ENCODE data around the gene EYA4. TPM values are rescaled to one million over a fixed set of nuclear protein-coding genes. Genes with fewer than 3 reads are reported as not detected.

EYA4 gene
- total RNA-seq, 1 experiment from 2014 or later, result 10.0 TPM

DNA sequence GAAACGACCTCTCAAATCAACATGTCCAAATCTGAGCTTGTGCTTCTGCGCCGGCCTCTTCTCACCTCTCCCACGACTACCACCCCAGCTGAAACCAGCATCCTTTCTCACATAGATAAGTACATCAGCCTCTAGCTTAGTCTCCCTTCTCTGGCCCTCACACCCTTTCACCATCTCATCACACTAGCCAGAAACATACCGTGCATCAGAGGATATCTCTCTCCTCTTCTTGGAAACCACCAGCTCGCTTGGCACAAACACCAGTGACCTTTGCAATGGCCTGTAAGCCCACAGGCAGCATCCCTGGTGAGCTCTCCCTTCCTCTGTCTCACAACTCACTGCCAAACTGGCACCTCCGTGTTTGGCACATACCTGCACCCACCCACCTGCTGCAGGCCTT lies 291.8 kb downstream of the EYA4 start:
- no peak for DNase-seq
- no peaks in the 10 kb centered on the region for H3K9me2 ChIP-seq (replicated peaks; ENCODE audit: low read length)
- no peaks in the 10 kb centered on the region for H3K4me1 ChIP-seq (ENCODE audit: insufficient read depth, low read length)
- H3K27me3 ChIP-seq (ENCODE audit: low read length), result no peaks in the 10 kb centered on the region
- H3F3A ChIP-seq (ENCODE audit: low read length, unreplicated experiment), result no peaks in the 10 kb centered on the region
- no peaks in the 10 kb centered on the region for H4K20me1 ChIP-seq (ENCODE audit: low read length)
- no peaks in the 10 kb centered on the region for H3K36me3 ChIP-seq (ENCODE audit: low read depth, low read length)
- BruUV-seq (replicated peaks), result no TSS peak
- TF ChIP-seq EZH2phosphoT487 (IDR thresholded peaks at IDR 0.05; ENCODE audit: borderline replicate concordance, low read length) (no peak), EZH2 (IDR thresholded peaks at IDR 0.05; ENCODE audit: low read length, unreplicated experiment) (no peak), CTCF (conservative IDR thresholded peaks at IDR 0.05; ENCODE audit: low read depth, low read length) (no peak)
- ATAC-seq, result no peak
- no peak overlapping the region for H2AFZ ChIP-seq (ENCODE audit: low read length)
- no peak overlapping the region for H3K4me3 ChIP-seq (ENCODE audit: low read length)
- no peak overlapping the region for H3K27ac ChIP-seq (ENCODE audit: low read length)
- POLR2A ChIA-PET (ENCODE audit: unreplicated experiment), result no interaction called here
- no peaks in the 10 kb centered on the region for H3K9me3 ChIP-seq (ENCODE audit: low read length)
- H3K4me2 ChIP-seq (ENCODE audit: low read length), result no peak overlapping the region
- no peak overlapping the region for H3K9ac ChIP-seq (ENCODE audit: low read length)
- no peaks in the 10 kb centered on the region for H3K79me2 ChIP-seq (ENCODE audit: low read length)
- intact Hi-C loops (cut with micrococcal nuclease), result no loop called here
- CTCF ChIA-PET, result no interaction called here

GRCh38 chr6:133539502-133540259 lies 298.5 kb downstream of the EYA4 start:
- intact Hi-C loops (cut with micrococcal nuclease), result no loop called here
- Histone ChIP-seq H3K4me1 (ENCODE audit: insufficient read depth, low read length) (peaks cover 10% of the 10 kb centered on the region), H3K9ac (ENCODE audit: low read length) (no peak overlapping the region), H3K4me2 (ENCODE audit: low read length) (no peak overlapping the region), H3K9me3 (ENCODE audit: low read length) (no peaks in the 10 kb centered on the region), H3K36me3 (ENCODE audit: low read depth, low read length) (no peaks in the 10 kb centered on the region), H3F3A (ENCODE audit: low read length, unreplicated experiment) (no peaks in the 10 kb centered on the region), H3K27me3 (ENCODE audit: low read length) (no peaks in the 10 kb centered on the region), H3K79me2 (ENCODE audit: low read length) (no peaks in the 10 kb centered on the region), H3K27ac (ENCODE audit: low read length) (no peak overlapping the region), H2AFZ (ENCODE audit: low read length) (no peak overlapping the region), H3K4me3 (ENCODE audit: low read length) (no peak overlapping the region), H3K9me2 (replicated peaks; ENCODE audit: low read length) (no peaks in the 10 kb centered on the region), H4K20me1 (ENCODE audit: low read length) (no peaks in the 10 kb centered on the region)
- ChIA-PET POLR2A (ENCODE audit: unreplicated experiment) (no interaction called here), CTCF (no interaction called here)
- no TSS peak for BruUV-seq (replicated peaks)
- DNase-seq (no peak), ATAC-seq (no peak)
- TF ChIP-seq EZH2phosphoT487 (IDR thresholded peaks at IDR 0.05; ENCODE audit: borderline replicate concordance, low read length) (no peak), EZH2 (IDR thresholded peaks at IDR 0.05; ENCODE audit: low read length, unreplicated experiment) (no peak), CTCF (conservative IDR thresholded peaks at IDR 0.05; ENCODE audit: low read depth, low read length) (no peak)

DNA sequence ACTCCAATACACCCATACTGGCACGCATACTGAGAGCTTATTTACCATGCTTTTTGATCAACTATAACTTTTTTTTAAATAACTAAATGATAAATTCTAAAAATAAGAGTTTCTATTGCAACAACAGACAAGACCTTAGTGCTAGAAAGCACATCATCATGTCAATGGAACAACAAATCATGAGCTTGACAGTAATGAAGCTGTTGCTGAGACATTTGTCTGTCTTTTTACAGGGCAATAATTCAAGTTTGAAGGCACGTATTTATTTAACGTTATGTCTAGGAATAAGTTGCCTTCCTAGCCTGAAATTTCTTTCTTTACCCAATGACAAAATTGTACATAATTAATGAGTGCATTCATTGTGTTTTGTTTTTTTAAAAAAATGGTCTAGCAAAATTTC lies 299.2 kb downstream of the EYA4 start:
- no peaks in the 10 kb centered on the region for H3K9me3 ChIP-seq (ENCODE audit: low read length)

More for the DNA sequence above, 299.2 kb downstream of the EYA4 start:
- Histone ChIP-seq H3F3A (ENCODE audit: low read length, unreplicated experiment) (no peaks in the 10 kb centered on the region), H3K9ac (ENCODE audit: low read length) (no peak overlapping the region), H3K79me2 (ENCODE audit: low read length) (no peaks in the 10 kb centered on the region), H3K9me2 (replicated peaks; ENCODE audit: low read length) (no peaks in the 10 kb centered on the region), H4K20me1 (ENCODE audit: low read length) (no peaks in the 10 kb centered on the region), H3K4me2 (ENCODE audit: low read length) (no peak overlapping the region), H2AFZ (ENCODE audit: low read length) (no peak overlapping the region), H3K36me3 (ENCODE audit: low read depth, low read length) (no peaks in the 10 kb centered on the region), H3K27ac (ENCODE audit: low read length) (no peak overlapping the region), H3K4me3 (ENCODE audit: low read length) (no peak overlapping the region), H3K4me1 (ENCODE audit: insufficient read depth, low read length) (peaks cover 10% of the 10 kb centered on the region), H3K27me3 (ENCODE audit: low read length) (no peaks in the 10 kb centered on the region)
- intact Hi-C loops (cut with micrococcal nuclease), result no loop called here
- BruUV-seq (replicated peaks), result no TSS peak
- TF ChIP-seq EZH2phosphoT487 (IDR thresholded peaks at IDR 0.05; ENCODE audit: borderline replicate concordance, low read length) (no peak), EZH2 (IDR thresholded peaks at IDR 0.05; ENCODE audit: low read length, unreplicated experiment) (no peak), CTCF (conservative IDR thresholded peaks at IDR 0.05; ENCODE audit: low read depth, low read length) (no peak)
- DNase-seq, result no peak
- POLR2A ChIA-PET (ENCODE audit: unreplicated experiment), result no interaction called here
- ATAC-seq, result no peak
- CTCF ChIA-PET, result no interaction called here

Measured in PC-3 (cell line).